Right lobe of liver (tissue), 6 donors: ENCODE measurements around the gene GIGYF2. TPM values are rescaled to one million over a fixed set of nuclear protein-coding genes. Genes with fewer than 3 reads are reported as not detected.

Source experiments
- ATAC-seq, 4 donors: fragments of 200-7000 bp; cut with Tn5 transposase; one replicate each; pipeline ENCODE4 v1.9.1; 2020; ENCODE audit warnings: mild to moderate bottlenecking in 4 of 4, moderate library complexity in 4 of 4
- DNase-seq, 3 donors: peaks; one replicate each; pipeline ENCODE4 v3.0.0-alpha.2; 2020
- H3K27ac ChIP-seq, 3 donors: fragments of 200-600 bp; one replicate each; pipeline ENCODE4 v1.8.0; 2022
- H3K27me3 ChIP-seq, 2 donors: fragments of 200-600 bp; one replicate each; pipeline ENCODE4 v1.8.0; 2022
- H3K36me3 ChIP-seq, 4 donors: fragments of 200-600 bp; sonication (generic) in 1 of 4; one replicate each; pipeline versions ENCODE4 v1.5.1 to v1.8.0; 2017 to 2022; ENCODE audit warnings: control low read depth in 1 of 4
- H3K4me1 ChIP-seq, 4 donors: fragments of 200-600 bp; sonication (generic) in 1 of 4; one replicate each; pipeline versions ENCODE4 v1.5.1 to v1.8.0; 2017 to 2022; ENCODE audit warnings: control low read depth in 1 of 4
- H3K4me3 ChIP-seq, 3 donors: fragments of 200-600 bp; one replicate each; pipeline ENCODE4 v1.8.0; 2022
- H3K9me3 ChIP-seq, 4 donors: fragments of 200-600 bp; sonication (generic) in 1 of 4; one replicate each; pipeline versions ENCODE4 v1.5.1 to v1.8.0; 2017 to 2022; ENCODE audit warnings: control low read depth in 1 of 4
- POLR2A ChIP-seq: fragments of 450-650 bp; IDR thresholded peaks from one replicate; pipeline ENCODE4 v1.6.1; 2017; ENCODE audit warnings: antibody characterized with exemption, mild to moderate bottlenecking
- WGBS: methylation state at CpG from one replicate; pipeline ENCODE4 v1.1.6; 2018; ENCODE audit warnings: low coverage, low lambda C conversion rate; ENCODE audit not compliant: insufficient coverage; ENCODE audit errors: missing lambda C conversion rate; 5-methylcytosine and 5-hydroxymethylcytosine counted together
- intact Hi-C, 2 donors: fragments of 100-400 bp; cut with DNase I; formaldehyde crosslinking; loops; one replicate each; pipeline versions ENCODE4 v1.11.2 to v1.14.1; 2022
- total RNA-seq, 6 experiments: library from RNA; depleted of rRNA in 2 of 6; stranded (reverse); fragments of >200 nt in 2 of 6; fragmentation: NEBNext Ultra II Directional in 3 of 6; extraction: Animal tissue kit (Norgen Biotek cat#: 25700) in 3 of 6; gene quantifications; one replicate each; pipeline versions ENCODE4 v1.1.0 to v1.2.4, GENCODE V29; 2016 to 2023
- TF ChIP-seq, protein P1 (sequence below), 4 donors: fragments of 200-600 bp in 3 of 4; fragments of 450-650 bp in 1 of 4; IDR thresholded peaks; one replicate each; pipeline versions ENCODE4 v1.5.1 to v1.8.0; 2016 to 2022; ENCODE audit warnings: antibody characterized with exemption in 4 of 4, mild to moderate bottlenecking in 2 of 4
- donor health status: DM: no; HTN: yes; CAD: no.
- donor health status: DM: no; HTN: no; CAD: no.
- donor health status: DM: no; HTN: no; CAD: no.
- donor health status: DM: no; HTN: yes; CAD: no.
- donor health status: DM: no; HTN: yes; CAD: no.

The GIGYF2 gene
- total RNA-seq, 6 experiments from 2014 or later: 25.7 to 35.0 (median 32.6) TPM

DNA sequence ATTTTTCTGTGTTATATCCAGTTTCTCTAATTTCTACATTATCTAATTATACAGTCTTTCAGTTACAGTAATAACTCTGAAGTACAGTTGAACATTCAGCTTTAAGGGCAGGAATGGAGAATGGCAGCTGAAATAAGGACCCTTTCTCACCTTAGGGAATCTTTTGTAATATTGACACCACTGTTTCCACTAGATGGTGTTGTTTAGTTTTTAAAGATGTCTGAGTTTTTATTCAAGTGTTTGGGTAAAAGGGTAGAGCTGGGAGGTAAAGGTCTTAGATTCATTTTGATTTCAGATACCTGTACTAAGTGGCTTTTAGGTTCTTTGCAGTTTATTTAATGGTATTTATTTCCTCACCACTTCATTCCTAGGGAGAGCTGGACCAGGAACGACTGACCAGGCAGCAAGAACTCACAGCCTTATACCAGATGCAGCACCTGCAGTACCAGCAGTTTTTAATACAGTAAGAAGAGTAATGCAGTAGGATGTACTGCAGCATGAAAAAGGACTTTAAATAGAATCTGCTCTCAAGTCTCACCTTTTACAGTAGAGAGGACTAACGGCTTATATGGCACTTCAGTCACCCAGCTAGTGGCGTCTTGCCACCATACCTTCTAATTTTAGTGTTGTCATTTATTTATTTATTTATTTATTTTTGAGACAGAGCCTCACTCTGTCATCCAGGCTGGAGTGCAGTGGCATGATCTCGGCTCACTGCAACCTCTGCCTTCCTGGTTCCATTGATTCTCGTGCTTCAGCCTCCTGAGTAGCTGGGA lies 112.4 kb downstream of the GIGYF2 start:
- Histone ChIP-seq H3K9me3 (no peaks in the 10 kb centered on the region), H3K36me3 (peaks cover 4 to 77% (median 31%) of the 10 kb centered on the region in 4 donors), H3K4me1 (no peaks in the 10 kb centered on the region), H3K27ac (no peak overlapping the region), H3K27me3 (no peaks in the 10 kb centered on the region), H3K4me3 (no peak overlapping the region)
- TF ChIP-seq, protein P1, sequence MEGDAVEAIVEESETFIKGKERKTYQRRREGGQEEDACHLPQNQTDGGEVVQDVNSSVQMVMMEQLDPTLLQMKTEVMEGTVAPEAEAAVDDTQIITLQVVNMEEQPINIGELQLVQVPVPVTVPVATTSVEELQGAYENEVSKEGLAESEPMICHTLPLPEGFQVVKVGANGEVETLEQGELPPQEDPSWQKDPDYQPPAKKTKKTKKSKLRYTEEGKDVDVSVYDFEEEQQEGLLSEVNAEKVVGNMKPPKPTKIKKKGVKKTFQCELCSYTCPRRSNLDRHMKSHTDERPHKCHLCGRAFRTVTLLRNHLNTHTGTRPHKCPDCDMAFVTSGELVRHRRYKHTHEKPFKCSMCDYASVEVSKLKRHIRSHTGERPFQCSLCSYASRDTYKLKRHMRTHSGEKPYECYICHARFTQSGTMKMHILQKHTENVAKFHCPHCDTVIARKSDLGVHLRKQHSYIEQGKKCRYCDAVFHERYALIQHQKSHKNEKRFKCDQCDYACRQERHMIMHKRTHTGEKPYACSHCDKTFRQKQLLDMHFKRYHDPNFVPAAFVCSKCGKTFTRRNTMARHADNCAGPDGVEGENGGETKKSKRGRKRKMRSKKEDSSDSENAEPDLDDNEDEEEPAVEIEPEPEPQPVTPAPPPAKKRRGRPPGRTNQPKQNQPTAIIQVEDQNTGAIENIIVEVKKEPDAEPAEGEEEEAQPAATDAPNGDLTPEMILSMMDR (IDR thresholded peaks at IDR 0.05): peak in 2 of 4 donors; percentile 7 to 14
- TF ChIP-seq POLR2A: no peak
- WGBS: 93% methylated on average over 5 of the region's 5 CpGs
- intact Hi-C loops: no loop called here
- DNase-seq (no peak), ATAC-seq (peak in 1 of 4 donors; percentile 23)

DNA sequence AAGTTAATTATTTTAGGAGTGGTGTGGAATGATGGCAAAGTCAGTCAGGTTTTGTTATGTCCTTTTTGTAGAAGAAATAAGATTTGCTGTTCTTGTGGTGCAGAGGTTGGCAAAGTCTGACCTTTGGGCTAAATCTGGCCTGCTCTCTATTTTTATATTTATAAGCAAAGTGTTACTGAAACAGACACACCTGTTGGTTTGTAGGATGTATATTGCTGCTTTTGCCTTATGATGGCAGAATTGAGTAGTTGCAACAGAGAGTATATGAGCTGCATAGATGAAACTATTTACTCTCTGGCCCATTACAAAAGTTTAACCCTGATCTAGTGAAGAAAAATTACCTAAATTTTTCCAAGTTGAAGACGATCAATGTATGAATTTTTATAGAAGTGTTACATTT lies 113.3 kb downstream of the GIGYF2 start:
- Histone ChIP-seq H3K27ac (no peak overlapping the region), H3K36me3 (peaks cover 4 to 85% (median 32%) of the 10 kb centered on the region in 4 donors), H3K9me3 (no peaks in the 10 kb centered on the region), H3K4me1 (no peaks in the 10 kb centered on the region), H3K27me3 (no peaks in the 10 kb centered on the region), H3K4me3 (no peak overlapping the region)
- 86% methylated on average over 1 of the region's 1 CpG for WGBS
- intact Hi-C loops: no loop called here
- ATAC-seq (no peak), DNase-seq (no peak)
- TF ChIP-seq POLR2A: no peak
- TF ChIP-seq, protein P1 (IDR thresholded peaks at IDR 0.05): no peak

DNA sequence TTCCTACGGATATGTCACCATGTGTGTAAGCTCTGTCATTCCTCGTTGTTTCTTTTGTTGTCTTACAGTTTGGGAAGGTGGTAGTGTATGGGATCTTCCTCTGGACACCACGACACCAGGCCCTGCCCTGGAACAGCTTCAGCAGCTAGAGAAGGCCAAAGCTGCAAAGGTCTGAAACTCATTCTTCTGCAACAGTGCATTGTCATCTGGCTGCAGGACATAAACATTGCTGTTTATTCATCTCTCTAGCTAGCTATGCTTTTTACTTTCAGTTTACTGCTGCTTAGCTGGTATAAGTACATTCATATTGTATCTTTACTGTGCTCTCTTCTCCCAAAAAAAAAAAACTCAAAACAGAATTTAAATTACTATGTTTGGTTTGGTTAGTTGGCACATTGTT lies 118.4 kb downstream of the GIGYF2 start:
- intact Hi-C loops: no loop called here
- H3K9me3 ChIP-seq: no peaks in the 10 kb centered on the region
- TF ChIP-seq, protein P1 (IDR thresholded peaks at IDR 0.05): no peak
- DNase-seq (no peak), ATAC-seq (no peak)
- 91% methylated on average over 3 of the region's 3 CpGs for WGBS
- H3K27ac ChIP-seq: no peak overlapping the region
- H3K36me3 ChIP-seq: peaks cover 4 to 84% (median 26%) of the 10 kb centered on the region in 4 donors
- no peak overlapping the region for H3K4me3 ChIP-seq
- H3K4me1 ChIP-seq: no peaks in the 10 kb centered on the region
- no peaks in the 10 kb centered on the region for H3K27me3 ChIP-seq

DNA sequence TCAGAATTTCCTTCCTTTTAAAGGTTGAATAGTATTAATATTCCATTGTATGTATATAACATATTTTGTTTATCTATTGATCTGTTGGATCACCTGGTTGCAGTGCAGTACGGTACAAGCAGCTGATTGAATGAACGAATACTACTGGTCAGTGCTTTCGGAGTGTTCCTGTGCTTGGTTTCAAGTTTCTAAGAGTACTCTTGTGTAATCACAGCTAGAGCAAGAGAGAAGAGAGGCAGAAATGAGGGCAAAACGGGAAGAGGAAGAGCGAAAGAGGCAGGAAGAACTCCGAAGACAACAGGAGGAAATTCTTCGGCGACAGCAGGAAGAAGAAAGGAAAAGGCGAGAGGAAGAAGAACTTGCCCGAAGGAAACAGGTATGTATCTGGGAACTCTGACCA lies 119.5 kb downstream of the GIGYF2 start:
- Histone ChIP-seq H3K36me3 (peaks cover 4 to 84% (median 27%) of the 10 kb centered on the region in 4 donors), H3K4me3 (no peak overlapping the region), H3K9me3 (no peaks in the 10 kb centered on the region), H3K27ac (no peak overlapping the region), H3K4me1 (no peaks in the 10 kb centered on the region), H3K27me3 (no peaks in the 10 kb centered on the region)
- intact Hi-C loops: no loop called here
- TF ChIP-seq POLR2A: no peak
- TF ChIP-seq, protein P1 (IDR thresholded peaks at IDR 0.05): no peak
- 36% methylated on average over 10 of the region's 10 CpGs for WGBS
- DNase-seq (no peak), ATAC-seq (peak in 3 of 4 donors; percentile 22 to 51 (median 24))
